HepG2 (cell line): Measurements from ENCODE around the gene NR1H3. TPM values are rescaled to one million over a fixed set of nuclear protein-coding genes. Genes with fewer than 3 reads are reported as not detected.
A peak's percentile ranks its signal among the peaks of the same experiment; 100 is the strongest.

ENCODE experiments used
- FOXC1 ChIP-seq: sonication (generic); formaldehyde crosslinking; IDR thresholded peaks from 2 replicates; pipeline ENCODE4 v1.8.0; 2022; ENCODE audit warnings: mild to moderate bottlenecking, missing genetic modification reagents, borderline replicate concordance
- HOXA5 ChIP-seq: sonication (generic); formaldehyde crosslinking; IDR thresholded peaks from 2 replicates; pipeline ENCODE4 v1.4.0; 2020; ENCODE audit warnings: missing genetic modification reagents
- JUND ChIP-seq: sonication (generic); formaldehyde crosslinking; IDR thresholded peaks from 2 replicates; pipeline ENCODE4 v1.8.0; 2022; ENCODE audit warnings: mild to moderate bottlenecking, missing genetic modification reagents
- KDM5A ChIP-seq: fragments of 200-600 bp; sonication (generic); IDR thresholded peaks from 2 replicates; pipeline ENCODE4 v1.7.0; 2018; ENCODE audit warnings: antibody characterized with exemption, mild to moderate bottlenecking, low read length, borderline replicate concordance
- KDM6A ChIP-seq: IDR thresholded peaks from 2 replicates; pipeline ENCODE4 v1.6.1; 2016; ENCODE audit warnings: low read depth
- KLF9 ChIP-seq: IDR thresholded peaks from 2 replicates; pipeline ENCODE4 v1.6.1; 2016; ENCODE audit warnings: low read depth
- NR2F1 ChIP-seq, 2 experiments: fragments of 450-650 bp in 1 of 2; formaldehyde crosslinking in 1 of 2; IDR thresholded peaks; 2 replicates each; pipeline versions ENCODE4 v1.5.0 to v1.6.1; 2016 to 2020; ENCODE audit warnings: mild to moderate bottlenecking in 1 of 2, missing compliant biosample characterization in 1 of 2, missing genetic modification reagents in 1 of 2, moderate library complexity in 1 of 2
- ONECUT2 ChIP-seq: sonication (generic); formaldehyde crosslinking; IDR thresholded peaks from 2 replicates; pipeline ENCODE4 v1.4.0; 2020; ENCODE audit warnings: missing genetic modification reagents
- PHF8 ChIP-seq: sonication (generic); formaldehyde crosslinking; IDR thresholded peaks from 2 replicates; pipeline ENCODE4 v1.5.0; 2020; ENCODE audit warnings: missing genetic modification reagents
- RORA ChIP-seq: sonication (generic); formaldehyde crosslinking; IDR thresholded peaks from 2 replicates; pipeline ENCODE4 v1.5.0; 2020; ENCODE audit warnings: mild to moderate bottlenecking, missing genetic modification reagents, moderate library complexity
- RXRB ChIP-seq: IDR thresholded peaks from 2 replicates; pipeline ENCODE4 v1.6.1; 2016; ENCODE audit warnings: borderline replicate concordance, missing genetic modification reagents, missing compliant biosample characterization
- SAP130 ChIP-seq: IDR thresholded peaks from 2 replicates; pipeline ENCODE4 v1.6.1; 2016; ENCODE audit warnings: low read depth
- SMC3 ChIP-seq: IDR thresholded peaks from 2 replicates; pipeline ENCODE4 v1.6.1; 2011; ENCODE audit warnings: low read length, improper control_type of control experiment
- ZNF230 ChIP-seq: sonication (generic); formaldehyde crosslinking; IDR thresholded peaks from 2 replicates; pipeline ENCODE4 v1.4.0; 2020; ENCODE audit warnings: mild to moderate bottlenecking, missing genetic modification reagents
- ZNF235 ChIP-seq: sonication (generic); formaldehyde crosslinking; IDR thresholded peaks from 2 replicates; pipeline ENCODE4 v1.8.1; 2023; ENCODE audit warnings: mild to moderate bottlenecking, missing genetic modification reagents, borderline replicate concordance
- ZNF451 ChIP-seq: sonication (generic); formaldehyde crosslinking; IDR thresholded peaks from 2 replicates; pipeline ENCODE4 v1.5.0; 2020; ENCODE audit warnings: mild to moderate bottlenecking, missing genetic modification reagents
- ZNF484 ChIP-seq: sonication (generic); formaldehyde crosslinking; IDR thresholded peaks from 2 replicates; pipeline ENCODE4 v1.5.1; 2020; ENCODE audit warnings: mild to moderate bottlenecking, low read depth, missing genetic modification reagents, borderline replicate concordance
- ZNF513 ChIP-seq: sonication (generic); formaldehyde crosslinking; conservative IDR thresholded peaks from 2 replicates; pipeline ENCODE4 v1.5.0; 2020; ENCODE audit warnings: missing genetic modification reagents
- ZNF710 ChIP-seq: sonication (generic); formaldehyde crosslinking; IDR thresholded peaks from 2 replicates; pipeline ENCODE4 v1.5.0; 2020; ENCODE audit warnings: mild to moderate bottlenecking, missing genetic modification reagents, borderline replicate concordance
- ZNF713 ChIP-seq: sonication (generic); formaldehyde crosslinking; IDR thresholded peaks from 2 replicates; pipeline ENCODE4 v1.4.0; 2020; ENCODE audit warnings: mild to moderate bottlenecking, missing genetic modification reagents
- polyA plus RNA-seq, 8 experiments: library from polyadenylated mRNA; depleted of rRNA in 3 of 8; stranded (reverse) in 7 of 8; unstranded in 1 of 8; fragments of >200 nt; fragmentation: Illumina TruSeq in 4 of 8; extraction: Trizol in 4 of 8; gene quantifications; 2 replicates each; pipeline versions ENCODE4 v1.2.1 to v1.2.3, GENCODE V29; 2011 to 2016; ENCODE audit warnings: low read depth in 4 of 8, missing spikeins in 1 of 8, mixed read lengths in 1 of 8; ENCODE audit not compliant: insufficient read depth in 1 of 8
- total RNA-seq, 5 experiments: library from RNA; depleted of rRNA; stranded (reverse); fragments of >200 nt; fragmentation: Illumina TruSeq; extraction: Trizol; gene quantifications; 2 replicates each; pipeline ENCODE4 v1.2.3, GENCODE V29; 2016; ENCODE audit warnings: low read depth in 1 of 5
- TF ChIP-seq, protein P1 (sequence below): sonication (generic); formaldehyde crosslinking; IDR thresholded peaks from 2 replicates; pipeline ENCODE4 v1.8.0; 2022; ENCODE audit warnings: mild to moderate bottlenecking, missing genetic modification reagents, moderate library complexity
- TF ChIP-seq, protein P2 (sequence below): sonication (generic); formaldehyde crosslinking; conservative IDR thresholded peaks from 2 replicates; pipeline ENCODE4 v1.4.0; 2020; ENCODE audit warnings: mild to moderate bottlenecking, missing genetic modification reagents, moderate library complexity

NR1H3 gene
- total and polyA plus RNA-seq, 2 of the 13 experiments (the other 11 are each of a cell fraction or from before 2014, with no cell fraction given) = 41.8 to 102 TPM

DNA sequence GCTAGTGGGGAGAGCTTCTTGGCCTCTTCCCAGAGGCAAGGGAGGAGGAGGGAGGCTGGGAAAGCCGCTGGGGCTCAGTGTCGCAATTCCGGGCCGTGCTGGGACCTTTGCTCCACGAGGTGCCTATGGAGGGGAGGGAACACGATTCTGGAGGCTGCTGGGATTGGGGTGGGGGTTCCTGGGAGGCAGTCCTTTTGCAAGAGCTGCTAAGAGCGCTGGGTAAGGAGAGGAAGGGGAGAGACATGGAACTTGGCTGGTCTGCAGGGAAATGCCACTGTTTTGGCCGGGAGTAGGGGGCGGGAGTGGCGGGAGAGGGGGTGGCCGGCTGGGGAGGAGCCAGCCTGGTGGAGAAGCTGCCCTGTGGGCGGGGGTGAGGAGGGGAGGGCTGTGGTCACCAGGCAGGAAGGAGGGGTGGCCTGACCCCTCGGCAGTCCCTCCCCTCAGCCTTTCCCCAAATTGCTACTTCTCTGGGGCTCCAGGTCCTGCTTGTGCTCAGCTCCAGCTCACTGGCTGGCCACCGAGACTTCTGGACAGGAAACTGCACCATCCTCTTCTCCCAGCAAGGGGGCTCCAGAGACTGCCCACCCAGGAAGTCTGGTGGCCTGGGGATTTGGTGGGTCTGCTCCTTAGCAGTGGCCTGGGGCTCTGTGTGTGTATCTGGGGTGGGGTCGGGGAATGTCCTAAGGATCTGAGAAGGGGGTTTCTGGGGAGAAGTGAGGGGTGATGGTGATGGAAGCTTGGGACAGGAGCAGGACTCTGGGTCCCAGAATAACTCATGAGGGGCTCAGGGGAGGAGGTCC lies at the start of gene NR1H3 (continued):
- TF ChIP-seq SMC3 = peak; percentile 48
- TF ChIP-seq SAP130 (CRISPR knock-in tag) = peak; percentile 88
- TF ChIP-seq RORA (CRISPR knock-in tag) = no peak
- TF ChIP-seq KDM5A = peak; percentile 40; the same call in 1 of the 2 replicates
- TF ChIP-seq KDM6A (CRISPR knock-in tag) = 0 out of 2 replicates have a peak, but pooled peaks have one; percentile 20
- peak; percentile 43; the same call in 1 of the 2 replicates for TF ChIP-seq PHF8 (CRISPR knock-in tag)
- TF ChIP-seq KLF9 (CRISPR knock-in tag) = no peak
- TF ChIP-seq ZNF713 (CRISPR knock-in tag) = no peak
- TF ChIP-seq, protein P1, sequence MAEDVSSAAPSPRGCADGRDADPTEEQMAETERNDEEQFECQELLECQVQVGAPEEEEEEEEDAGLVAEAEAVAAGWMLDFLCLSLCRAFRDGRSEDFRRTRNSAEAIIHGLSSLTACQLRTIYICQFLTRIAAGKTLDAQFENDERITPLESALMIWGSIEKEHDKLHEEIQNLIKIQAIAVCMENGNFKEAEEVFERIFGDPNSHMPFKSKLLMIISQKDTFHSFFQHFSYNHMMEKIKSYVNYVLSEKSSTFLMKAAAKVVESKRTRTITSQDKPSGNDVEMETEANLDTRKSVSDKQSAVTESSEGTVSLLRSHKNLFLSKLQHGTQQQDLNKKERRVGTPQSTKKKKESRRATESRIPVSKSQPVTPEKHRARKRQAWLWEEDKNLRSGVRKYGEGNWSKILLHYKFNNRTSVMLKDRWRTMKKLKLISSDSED (CRISPR knock-in tag) = peak; percentile 86
- TF ChIP-seq ZNF230 (CRISPR knock-in tag) = 0 out of 2 replicates have a peak, but pooled peaks have one; percentile 2
- no peak for TF ChIP-seq ONECUT2 (CRISPR knock-in tag)
- no peak for TF ChIP-seq ZNF235 (CRISPR knock-in tag)
- 0 out of 2 replicates have a peak, but pooled peaks have one; percentile 30 for TF ChIP-seq ZNF451 (CRISPR knock-in tag)
- no peak for TF ChIP-seq HOXA5 (CRISPR knock-in tag)
- TF ChIP-seq RXRB (CRISPR knock-in tag) = peak; percentile 89
- TF ChIP-seq ZNF710 = no peak
- no peak for TF ChIP-seq ZNF484 (CRISPR knock-in tag)
- TF ChIP-seq, protein P2, sequence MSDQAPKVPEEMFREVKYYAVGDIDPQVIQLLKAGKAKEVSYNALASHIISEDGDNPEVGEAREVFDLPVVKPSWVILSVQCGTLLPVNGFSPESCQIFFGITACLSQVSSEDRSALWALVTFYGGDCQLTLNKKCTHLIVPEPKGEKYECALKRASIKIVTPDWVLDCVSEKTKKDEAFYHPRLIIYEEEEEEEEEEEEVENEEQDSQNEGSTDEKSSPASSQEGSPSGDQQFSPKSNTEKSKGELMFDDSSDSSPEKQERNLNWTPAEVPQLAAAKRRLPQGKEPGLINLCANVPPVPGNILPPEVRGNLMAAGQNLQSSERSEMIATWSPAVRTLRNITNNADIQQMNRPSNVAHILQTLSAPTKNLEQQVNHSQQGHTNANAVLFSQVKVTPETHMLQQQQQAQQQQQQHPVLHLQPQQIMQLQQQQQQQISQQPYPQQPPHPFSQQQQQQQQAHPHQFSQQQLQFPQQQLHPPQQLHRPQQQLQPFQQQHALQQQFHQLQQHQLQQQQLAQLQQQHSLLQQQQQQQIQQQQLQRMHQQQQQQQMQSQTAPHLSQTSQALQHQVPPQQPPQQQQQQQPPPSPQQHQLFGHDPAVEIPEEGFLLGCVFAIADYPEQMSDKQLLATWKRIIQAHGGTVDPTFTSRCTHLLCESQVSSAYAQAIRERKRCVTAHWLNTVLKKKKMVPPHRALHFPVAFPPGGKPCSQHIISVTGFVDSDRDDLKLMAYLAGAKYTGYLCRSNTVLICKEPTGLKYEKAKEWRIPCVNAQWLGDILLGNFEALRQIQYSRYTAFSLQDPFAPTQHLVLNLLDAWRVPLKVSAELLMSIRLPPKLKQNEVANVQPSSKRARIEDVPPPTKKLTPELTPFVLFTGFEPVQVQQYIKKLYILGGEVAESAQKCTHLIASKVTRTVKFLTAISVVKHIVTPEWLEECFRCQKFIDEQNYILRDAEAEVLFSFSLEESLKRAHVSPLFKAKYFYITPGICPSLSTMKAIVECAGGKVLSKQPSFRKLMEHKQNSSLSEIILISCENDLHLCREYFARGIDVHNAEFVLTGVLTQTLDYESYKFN (CRISPR knock-in tag) = peak; percentile 86
- TF ChIP-seq ZNF513 (CRISPR knock-in tag) = no peak
- TF ChIP-seq JUND (CRISPR knock-in tag) = no peak
- TF ChIP-seq NR2F1 (CRISPR knock-in tag; IDR thresholded peaks at IDR 0.05) = 0 out of 4 replicates have a peak, but pooled peaks of 1 of the 2 experiments have one; percentile 8
- peak; percentile 93 for TF ChIP-seq FOXC1
